SK-N-SH (cell line): ENCODE measurements around the gene MCM8.

Experiments used
- CTCF ChIP-seq: fragments of 200-600 bp; sonication (generic); IDR thresholded peaks from 2 replicates; pipeline ENCODE4 v1.6.1; 2017; ENCODE audit warnings: antibody characterized with exemption, mild to moderate bottlenecking, moderate library complexity
- EP300 ChIP-seq, 2 experiments: IDR thresholded peaks; 2 replicates each; pipeline versions ENCODE4 v1.4.0 to v1.6.1; 2012; ENCODE audit warnings: borderline replicate concordance in 1 of 2, low read depth in 1 of 2, low read length in 1 of 2
- GATA2 ChIP-seq: sonication (generic); formaldehyde crosslinking; IDR thresholded peaks from 2 replicates; pipeline ENCODE4 v1.5.0; 2020; ENCODE audit warnings: mild to moderate bottlenecking, missing genetic modification reagents
- POLR2AphosphoS5 ChIP-seq: IDR thresholded peaks from 2 replicates; pipeline ENCODE4 v1.6.1; 2012; ENCODE audit warnings: low read depth, low read length
- SIN3A ChIP-seq: IDR thresholded peaks from 2 replicates; pipeline ENCODE4 v1.6.1; 2012; ENCODE audit warnings: low read depth, mild to moderate bottlenecking, low read length, moderate library complexity, borderline replicate concordance
- YY1 ChIP-seq: IDR thresholded peaks from 2 replicates; pipeline ENCODE4 v1.4.0; 2012; ENCODE audit warnings: low read depth, mild to moderate bottlenecking
- TF ChIP-seq, protein P1 (sequence below): IDR thresholded peaks from 2 replicates; pipeline ENCODE4 v1.4.0; 2012; ENCODE audit warnings: low read depth, borderline replicate concordance

GRCh38 chr20:5938456-5939029 lies 11.9 kb upstream of the MCM8 start:
- TF ChIP-seq CTCF (no peak), SIN3A (no peak), GATA2 (CRISPR knock-in tag) (no peak), EP300 (IDR thresholded peaks at IDR 0.05; ENCODE audit: borderline replicate concordance in 1 of 2, low read depth in 1 of 2, low read length in 1 of 2) (no peak), POLR2AphosphoS5 (no peak), YY1 (no peak)
- TF ChIP-seq, protein P1, sequence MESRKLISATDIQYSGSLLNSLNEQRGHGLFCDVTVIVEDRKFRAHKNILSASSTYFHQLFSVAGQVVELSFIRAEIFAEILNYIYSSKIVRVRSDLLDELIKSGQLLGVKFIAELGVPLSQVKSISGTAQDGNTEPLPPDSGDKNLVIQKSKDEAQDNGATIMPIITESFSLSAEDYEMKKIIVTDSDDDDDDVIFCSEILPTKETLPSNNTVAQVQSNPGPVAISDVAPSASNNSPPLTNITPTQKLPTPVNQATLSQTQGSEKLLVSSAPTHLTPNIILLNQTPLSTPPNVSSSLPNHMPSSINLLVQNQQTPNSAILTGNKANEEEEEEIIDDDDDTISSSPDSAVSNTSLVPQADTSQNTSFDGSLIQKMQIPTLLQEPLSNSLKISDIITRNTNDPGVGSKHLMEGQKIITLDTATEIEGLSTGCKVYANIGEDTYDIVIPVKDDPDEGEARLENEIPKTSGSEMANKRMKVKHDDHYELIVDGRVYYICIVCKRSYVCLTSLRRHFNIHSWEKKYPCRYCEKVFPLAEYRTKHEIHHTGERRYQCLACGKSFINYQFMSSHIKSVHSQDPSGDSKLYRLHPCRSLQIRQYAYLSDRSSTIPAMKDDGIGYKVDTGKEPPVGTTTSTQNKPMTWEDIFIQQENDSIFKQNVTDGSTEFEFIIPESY, result no peak
